Measurements from ENCODE around the gene PDGFA. TPM values are rescaled to one million over a fixed set of nuclear protein-coding genes. Genes with fewer than 3 reads are reported as not detected.

The PDGFA gene
- total RNA-seq, 1 donor from 2014 or later: 26.0 TPM

- TF ChIP-seq CTCF (IDR thresholded peaks at IDR 0.05; ENCODE audit: borderline replicate concordance): no peak
- no peaks in the 10 kb centered on the region for H3K27me3 ChIP-seq (ENCODE audit: low read depth)
- no peak overlapping the region for H3K4me3 ChIP-seq
- H3K4me1 ChIP-seq: peaks cover 10% of the 10 kb centered on the region
- H3K36me3 ChIP-seq: peaks cover 63% of the 10 kb centered on the region
- DNase-seq: peak; percentile 8
- no peak overlapping the region for H3K27ac ChIP-seq (replicated peaks)
- intact Hi-C loops (cut with micrococcal nuclease): no loop called here
- H3K9me3 ChIP-seq (replicated peaks): no peaks in the 10 kb centered on the region
Observed at GRCh38 chr7:497946-498655, 21.5 kb downstream of the PDGFA start.

GRCh38 chr7:497346-497745 lies 22.3 kb downstream of the PDGFA start:
- TF ChIP-seq CTCF (IDR thresholded peaks at IDR 0.05; ENCODE audit: borderline replicate concordance): no peak
- Histone ChIP-seq H3K9me3 (replicated peaks) (no peaks in the 10 kb centered on the region), H3K36me3 (peaks cover 63% of the 10 kb centered on the region), H3K4me3 (no peak overlapping the region), H3K27ac (replicated peaks) (no peak overlapping the region), H3K4me1 (peaks cover 9% of the 10 kb centered on the region), H3K27me3 (ENCODE audit: low read depth) (no peaks in the 10 kb centered on the region)
- DNase-seq: peak; percentile 6
- intact Hi-C loops (cut with micrococcal nuclease): no loop called here

GRCh38 chr7:496528-497295 lies 22.9 kb downstream of the PDGFA start:
- Histone ChIP-seq H3K9me3 (replicated peaks) (no peaks in the 10 kb centered on the region), H3K27me3 (ENCODE audit: low read depth) (no peaks in the 10 kb centered on the region), H3K27ac (replicated peaks) (no peak overlapping the region), H3K36me3 (peaks cover 62% of the 10 kb centered on the region), H3K4me1 (peaks cover 15% of the 10 kb centered on the region), H3K4me3 (no peak overlapping the region)
- intact Hi-C loops (cut with micrococcal nuclease): no loop called here
- DNase-seq: peak; percentile 9
- TF ChIP-seq CTCF (IDR thresholded peaks at IDR 0.05; ENCODE audit: borderline replicate concordance): no peak

GRCh38 chr7:495761-496321 lies 23.8 kb downstream of the PDGFA start:
- no peak for TF ChIP-seq CTCF (IDR thresholded peaks at IDR 0.05; ENCODE audit: borderline replicate concordance)
- Histone ChIP-seq H3K4me3 (no peak overlapping the region), H3K36me3 (peaks cover 54% of the 10 kb centered on the region), H3K27me3 (ENCODE audit: low read depth) (no peaks in the 10 kb centered on the region), H3K9me3 (replicated peaks) (no peaks in the 10 kb centered on the region), H3K27ac (replicated peaks) (no peak overlapping the region), H3K4me1 (peaks cover 15% of the 10 kb centered on the region)
- intact Hi-C loops (cut with micrococcal nuclease): no loop called here
- peak; percentile 12 for DNase-seq

- peaks cover 48% of the 10 kb centered on the region for H3K36me3 ChIP-seq
- peak; percentile 10 for DNase-seq
- H3K9me3 ChIP-seq (replicated peaks): no peaks in the 10 kb centered on the region
Observed at GRCh38 chr7:495326-495725, 24.3 kb downstream of the PDGFA start.

More at GRCh38 chr7:495326-495725, 24.3 kb downstream of the PDGFA start:
- no peaks in the 10 kb centered on the region for H3K27me3 ChIP-seq (ENCODE audit: low read depth)
- no peak overlapping the region for H3K27ac ChIP-seq (replicated peaks)
- no peak for TF ChIP-seq CTCF (IDR thresholded peaks at IDR 0.05; ENCODE audit: borderline replicate concordance)
- H3K4me3 ChIP-seq: no peak overlapping the region
- H3K4me1 ChIP-seq: peaks cover 15% of the 10 kb centered on the region
- intact Hi-C loops (cut with micrococcal nuclease): no loop called here
